NB4 (cell line): ENCODE results near the gene MAP2K3.

Experiments
- CTCF ChIP-seq: IDR thresholded peaks from one replicate; pipeline ENCODE4 v1.5.1; 2012; ENCODE audit warnings: low read depth, low read length
- POLR2A ChIP-seq: IDR thresholded peaks from 2 replicates; pipeline ENCODE4 v1.6.1; 2011; ENCODE audit warnings: mild to moderate bottlenecking; ENCODE audit not compliant: insufficient read length; ENCODE audit errors: extremely low read depth
- TF ChIP-seq, protein P1 (sequence below): IDR thresholded peaks from 2 replicates; pipeline ENCODE4 v1.6.1; 2011; ENCODE audit warnings: low read depth, low read length

DNA sequence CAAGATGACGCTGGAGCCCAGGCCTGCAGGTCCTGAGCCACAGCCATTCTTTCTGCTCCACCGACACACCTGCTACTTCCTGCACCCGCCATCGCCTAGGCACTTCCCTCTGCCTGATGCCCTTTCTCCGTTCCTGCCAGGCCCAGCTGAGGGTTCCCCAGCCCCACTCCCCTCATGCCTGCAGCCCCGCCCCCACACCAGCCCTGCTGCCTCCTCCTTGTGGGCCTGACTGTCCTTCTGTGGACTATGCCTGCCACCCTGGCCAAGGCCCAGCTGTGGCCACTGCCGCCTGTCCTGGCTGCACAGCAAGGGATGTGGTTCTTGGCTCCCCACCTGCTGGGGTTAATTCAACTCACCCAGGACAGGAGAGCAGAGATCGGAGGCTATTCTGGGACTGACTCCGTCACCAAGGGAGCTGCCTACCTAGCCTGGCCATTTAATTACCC is 38.8 kb upstream of the MAP2K3 start:
- TF ChIP-seq, protein P1, sequence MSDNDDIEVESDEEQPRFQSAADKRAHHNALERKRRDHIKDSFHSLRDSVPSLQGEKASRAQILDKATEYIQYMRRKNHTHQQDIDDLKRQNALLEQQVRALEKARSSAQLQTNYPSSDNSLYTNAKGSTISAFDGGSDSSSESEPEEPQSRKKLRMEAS, result no peak
- no peak for TF ChIP-seq CTCF
- no peak for TF ChIP-seq POLR2A
